ENCODE data around the gene ZBTB12.
"Not testable (repeated sequence)": the region's sequence is repeated elsewhere in the genome, so short reads cannot be mapped to it uniquely, and the experiment has no call there.

ZBTB12 gene, protein sequence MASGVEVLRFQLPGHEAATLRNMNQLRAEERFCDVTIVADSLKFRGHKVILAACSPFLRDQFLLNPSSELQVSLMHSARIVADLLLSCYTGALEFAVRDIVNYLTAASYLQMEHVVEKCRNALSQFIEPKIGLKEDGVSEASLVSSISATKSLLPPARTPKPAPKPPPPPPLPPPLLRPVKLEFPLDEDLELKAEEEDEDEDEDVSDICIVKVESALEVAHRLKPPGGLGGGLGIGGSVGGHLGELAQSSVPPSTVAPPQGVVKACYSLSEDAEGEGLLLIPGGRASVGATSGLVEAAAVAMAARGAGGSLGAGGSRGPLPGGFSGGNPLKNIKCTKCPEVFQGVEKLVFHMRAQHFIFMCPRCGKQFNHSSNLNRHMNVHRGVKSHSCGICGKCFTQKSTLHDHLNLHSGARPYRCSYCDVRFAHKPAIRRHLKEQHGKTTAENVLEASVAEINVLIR

DNA sequence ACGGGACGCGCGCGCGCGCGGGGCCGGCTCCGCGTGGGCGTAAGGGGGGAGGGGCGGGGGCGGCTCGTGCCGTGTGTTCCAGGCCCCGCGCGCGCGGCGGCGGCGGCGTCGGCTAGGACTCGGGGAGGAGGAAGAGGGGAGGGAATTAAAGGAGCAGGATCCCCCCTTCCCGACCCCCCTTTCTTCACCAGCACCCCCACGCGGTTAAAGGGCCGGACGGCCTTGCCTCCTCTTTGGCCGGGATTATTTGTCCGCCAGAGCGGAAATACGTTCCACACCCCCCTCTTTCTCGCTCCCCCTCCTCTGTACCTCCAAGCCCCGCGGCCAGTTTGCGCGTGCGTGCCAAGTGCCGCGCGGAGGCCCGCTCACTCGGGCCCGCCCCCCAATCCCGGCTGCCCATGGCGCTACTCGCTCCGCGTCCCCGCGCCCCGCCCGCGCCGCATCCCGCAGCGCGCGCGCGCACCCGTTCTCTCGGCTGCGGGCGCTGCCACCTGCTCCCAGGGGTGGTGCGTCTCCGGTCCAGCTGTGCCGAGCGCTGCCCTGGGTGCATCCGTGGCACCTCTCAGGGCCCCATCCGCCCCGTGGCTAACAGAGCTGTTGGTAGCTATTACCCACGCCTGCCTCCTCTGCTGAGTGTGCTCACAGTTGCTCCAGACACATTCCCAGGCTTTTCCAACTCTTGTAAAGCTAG, at the start of gene ZBTB12:
TSS of gene ZBTB12 (minus strand) at position 134 of the 691 bp plus-strand sequence. CDS start 781 bp downstream, outside the sequence.
- DNase-seq, result peak; percentile 99

DNA sequence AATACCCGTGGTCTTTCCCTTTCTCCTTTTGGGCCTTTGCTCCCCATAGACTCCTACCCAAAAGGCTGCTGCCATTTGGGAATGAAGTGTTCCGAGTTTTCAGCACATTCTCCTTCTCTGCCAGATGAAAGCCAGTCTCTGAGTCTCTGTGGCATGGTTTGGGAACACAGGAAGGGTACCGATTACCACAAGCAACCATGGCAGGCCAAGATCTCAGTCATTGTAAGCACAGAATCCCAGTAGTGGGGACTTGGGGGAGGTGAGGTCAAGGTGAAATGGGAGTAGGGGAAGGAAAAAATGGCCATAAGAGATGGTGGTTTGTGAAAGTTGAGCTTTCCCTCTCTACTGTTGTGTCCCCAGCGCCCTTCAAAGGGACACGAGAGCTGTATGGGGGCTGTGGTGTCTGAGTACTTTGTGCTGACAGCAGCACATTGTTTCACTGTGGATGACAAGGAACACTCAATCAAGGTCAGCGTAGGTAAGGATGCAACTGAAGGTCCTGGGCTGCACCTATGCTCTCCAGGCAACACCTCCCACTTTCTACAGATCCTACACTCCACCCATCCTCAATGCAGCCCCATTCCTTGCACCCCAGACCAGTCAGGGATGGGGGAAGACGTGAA, 48.2 kb upstream of the ZBTB12 start:
- DNase-seq, result no peak

DNA sequence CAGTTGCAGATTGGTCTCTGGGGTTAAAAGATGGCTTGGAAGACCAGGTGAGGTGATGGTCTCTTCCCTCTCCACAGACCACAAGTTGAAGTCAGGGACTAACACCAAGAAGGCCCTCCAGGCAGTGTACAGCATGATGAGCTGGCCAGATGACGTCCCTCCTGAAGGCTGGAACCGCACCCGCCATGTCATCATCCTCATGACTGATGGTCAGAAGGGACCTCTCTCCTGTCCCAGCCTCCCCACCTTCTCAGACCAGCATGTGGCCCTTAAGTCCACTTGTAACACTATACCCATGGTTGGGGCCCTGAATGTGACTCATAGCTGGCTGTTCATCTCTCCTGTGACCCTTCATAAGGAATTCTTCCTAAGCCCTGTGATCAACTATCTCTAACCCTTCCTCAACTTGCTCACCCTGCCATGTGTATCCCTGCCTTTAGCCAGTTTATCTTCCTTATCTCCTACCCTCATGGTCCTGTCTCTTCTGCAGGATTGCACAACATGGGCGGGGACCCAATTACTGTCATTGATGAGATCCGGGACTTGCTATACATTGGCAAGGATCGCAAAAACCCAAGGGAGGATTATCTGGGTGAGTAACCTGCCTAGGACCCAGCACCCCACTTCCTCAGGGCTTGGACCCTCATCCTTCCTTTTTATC, 47.0 kb upstream of the ZBTB12 start:
- DNase-seq, result no peak

DNA sequence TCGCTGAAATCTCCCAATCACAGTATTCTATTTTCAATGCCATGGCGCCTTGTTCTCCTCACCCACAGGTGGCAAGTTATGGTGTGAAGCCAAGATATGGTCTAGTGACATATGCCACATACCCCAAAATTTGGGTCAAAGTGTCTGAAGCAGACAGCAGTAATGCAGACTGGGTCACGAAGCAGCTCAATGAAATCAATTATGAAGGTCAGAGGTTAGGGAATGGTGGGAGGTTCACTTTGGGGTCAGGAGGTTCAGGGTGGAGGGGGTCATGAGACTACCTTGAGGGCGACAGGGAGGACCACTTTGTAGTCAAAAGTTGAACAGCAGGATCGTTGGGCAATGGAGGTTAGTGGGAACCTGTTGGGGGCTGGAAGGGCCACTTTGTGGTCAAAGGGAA, 46.4 kb upstream of the ZBTB12 start:
- DNase-seq, result no peak

DNA sequence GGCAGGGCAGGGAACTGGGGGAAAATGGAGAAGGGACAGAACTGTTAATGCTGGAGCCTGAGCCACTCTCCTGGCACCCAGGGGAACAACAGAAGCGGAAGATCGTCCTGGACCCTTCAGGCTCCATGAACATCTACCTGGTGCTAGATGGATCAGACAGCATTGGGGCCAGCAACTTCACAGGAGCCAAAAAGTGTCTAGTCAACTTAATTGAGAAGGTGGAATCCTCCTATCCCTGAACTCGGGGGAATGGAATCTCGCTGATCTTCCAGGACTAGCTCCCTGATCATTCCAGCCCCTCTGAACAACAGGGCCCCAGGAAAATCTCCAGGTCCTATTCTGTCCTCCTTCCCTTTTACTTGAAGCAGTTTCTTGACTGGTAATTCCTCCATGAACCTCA, 46.0 kb upstream of the ZBTB12 start:
- no peak for DNase-seq

DNA sequence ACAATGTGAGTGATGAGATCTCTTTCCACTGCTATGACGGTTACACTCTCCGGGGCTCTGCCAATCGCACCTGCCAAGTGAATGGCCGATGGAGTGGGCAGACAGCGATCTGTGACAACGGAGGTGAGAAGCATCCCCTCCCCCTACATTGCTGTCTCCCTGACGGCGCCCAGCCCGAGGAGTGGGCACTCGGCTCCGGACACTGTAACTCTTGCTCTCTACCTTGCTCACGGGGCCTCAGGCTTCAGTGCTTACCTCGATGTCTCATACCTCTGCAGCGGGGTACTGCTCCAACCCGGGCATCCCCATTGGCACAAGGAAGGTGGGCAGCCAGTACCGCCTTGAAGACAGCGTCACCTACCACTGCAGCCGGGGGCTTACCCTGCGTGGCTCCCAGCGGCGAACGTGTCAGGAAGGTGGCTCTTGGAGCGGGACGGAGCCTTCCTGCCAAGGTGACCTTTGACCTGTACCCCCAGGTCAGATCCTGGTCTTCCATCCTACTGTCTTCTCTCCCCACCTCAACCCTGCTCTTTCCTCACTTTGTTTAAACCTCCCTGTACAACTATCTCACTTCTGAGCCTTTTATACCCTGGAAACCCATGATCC, 45.3 kb upstream of the ZBTB12 start:
- DNase-seq, result no peak

DNA sequence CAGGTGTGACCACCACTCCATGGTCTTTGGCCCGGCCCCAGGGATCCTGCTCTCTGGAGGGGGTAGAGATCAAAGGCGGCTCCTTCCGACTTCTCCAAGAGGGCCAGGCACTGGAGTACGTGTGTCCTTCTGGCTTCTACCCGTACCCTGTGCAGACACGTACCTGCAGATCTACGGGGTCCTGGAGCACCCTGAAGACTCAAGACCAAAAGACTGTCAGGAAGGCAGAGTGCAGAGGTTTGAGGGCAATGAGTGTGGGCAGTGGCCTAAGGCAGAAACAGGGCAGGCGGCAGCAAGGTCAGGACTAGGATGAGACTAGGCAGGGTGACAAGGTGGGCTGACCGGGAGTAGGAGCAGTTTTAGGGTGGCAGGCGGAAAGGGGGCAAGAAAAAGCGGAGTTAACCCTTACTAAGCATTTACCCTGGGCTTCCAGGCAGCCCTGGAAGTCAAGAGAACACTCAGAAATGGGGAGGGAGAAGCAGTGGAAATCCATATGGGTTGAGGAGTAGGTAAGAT, 44.5 kb upstream of the ZBTB12 start:
- no peak for DNase-seq

DNA sequence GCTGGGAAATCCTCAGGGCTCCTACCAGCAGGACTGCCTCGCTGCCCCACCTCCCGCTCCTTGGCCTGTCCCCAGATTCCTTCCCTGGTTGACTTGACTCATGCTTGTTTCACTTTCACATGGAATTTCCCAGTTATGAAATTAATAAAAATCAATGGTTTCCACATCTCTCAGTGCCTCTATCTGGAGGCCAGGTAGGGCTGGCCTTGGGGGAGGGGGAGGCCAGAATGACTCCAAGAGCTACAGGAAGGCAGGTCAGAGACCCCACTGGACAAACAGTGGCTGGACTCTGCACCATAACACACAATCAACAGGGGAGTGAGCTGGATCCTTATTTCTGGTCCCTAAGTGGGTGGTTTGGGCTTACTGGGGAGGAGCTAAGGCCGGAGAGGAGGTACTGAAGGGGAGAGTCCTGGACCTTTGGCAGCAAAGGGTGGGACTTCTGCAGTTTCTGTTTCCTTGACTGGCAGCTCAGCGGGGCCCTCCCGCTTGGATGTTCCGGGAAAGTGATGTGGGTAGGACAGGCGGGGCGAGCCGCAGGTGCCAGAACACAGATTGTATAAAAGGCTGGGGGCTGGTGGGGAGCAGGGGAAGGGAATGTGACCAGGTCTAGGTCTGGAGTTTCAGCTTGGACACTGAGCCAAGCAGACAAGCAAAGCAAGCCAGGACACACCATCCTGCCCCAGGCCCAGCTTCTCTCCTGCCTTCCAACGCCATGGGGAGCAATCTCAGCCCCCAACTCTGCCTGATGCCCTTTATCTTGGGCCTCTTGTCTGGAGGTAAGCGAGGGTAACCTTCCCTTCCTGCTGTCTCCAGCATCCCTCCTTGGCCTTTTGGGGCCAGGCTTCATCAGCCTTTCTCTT, 43.9 kb upstream of the ZBTB12 start, which contains the start of gene CFB:
TSS of gene CFB (plus strand) at position 589 of the 863 bp plus-strand sequence. CDS start at position 716, 127 bp downstream.
- DNase-seq, result peak; percentile 19

DNA sequence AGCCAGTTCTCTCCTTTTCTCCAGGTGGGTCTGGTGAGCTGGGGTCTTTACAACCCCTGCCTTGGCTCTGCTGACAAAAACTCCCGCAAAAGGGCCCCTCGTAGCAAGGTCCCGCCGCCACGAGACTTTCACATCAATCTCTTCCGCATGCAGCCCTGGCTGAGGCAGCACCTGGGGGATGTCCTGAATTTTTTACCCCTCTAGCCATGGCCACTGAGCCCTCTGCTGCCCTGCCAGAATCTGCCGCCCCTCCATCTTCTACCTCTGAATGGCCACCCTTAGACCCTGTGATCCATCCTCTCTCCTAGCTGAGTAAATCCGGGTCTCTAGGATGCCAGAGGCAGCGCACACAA, 43.2 kb upstream of the ZBTB12 start:
- DNase-seq, result no peak

DNA sequence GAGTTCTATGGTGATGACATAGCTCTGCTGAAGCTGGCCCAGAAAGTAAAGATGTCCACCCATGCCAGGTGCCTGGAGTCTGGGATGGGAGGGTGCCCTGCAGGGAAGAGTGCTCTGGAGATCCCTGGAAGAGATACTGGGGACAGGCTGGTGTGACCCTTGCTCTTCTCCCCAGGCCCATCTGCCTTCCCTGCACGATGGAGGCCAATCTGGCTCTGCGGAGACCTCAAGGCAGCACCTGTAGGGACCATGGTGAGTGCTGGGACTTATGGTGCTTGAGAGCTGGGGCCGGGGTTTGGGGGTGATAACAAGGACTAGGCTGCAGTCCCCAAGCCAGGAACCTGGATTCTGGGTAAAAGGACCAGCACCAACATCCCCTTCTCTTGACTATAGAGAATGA, 41.9 kb upstream of the ZBTB12 start:
- no peak for DNase-seq

DNA sequence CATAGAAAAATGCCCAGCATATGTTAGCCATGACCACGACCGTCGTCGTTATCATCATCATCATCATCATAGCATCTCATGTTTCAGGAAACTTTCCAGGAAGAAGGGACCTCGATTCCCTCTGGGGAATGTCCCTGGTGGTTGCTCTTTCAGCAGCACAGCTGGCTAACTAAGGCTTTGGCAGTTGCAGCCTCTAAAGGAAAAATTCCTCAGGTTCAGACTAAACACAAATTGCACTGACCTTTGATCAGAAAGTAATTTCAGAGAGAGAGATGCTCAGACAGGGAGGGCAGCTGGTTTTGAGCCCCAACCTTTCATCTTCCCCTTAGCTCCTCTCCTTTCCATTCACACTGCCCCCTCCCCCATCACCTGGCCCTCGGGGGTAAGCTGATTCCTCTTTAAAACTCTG, 38.4 kb upstream of the ZBTB12 start:
- no peak for DNase-seq

DNA sequence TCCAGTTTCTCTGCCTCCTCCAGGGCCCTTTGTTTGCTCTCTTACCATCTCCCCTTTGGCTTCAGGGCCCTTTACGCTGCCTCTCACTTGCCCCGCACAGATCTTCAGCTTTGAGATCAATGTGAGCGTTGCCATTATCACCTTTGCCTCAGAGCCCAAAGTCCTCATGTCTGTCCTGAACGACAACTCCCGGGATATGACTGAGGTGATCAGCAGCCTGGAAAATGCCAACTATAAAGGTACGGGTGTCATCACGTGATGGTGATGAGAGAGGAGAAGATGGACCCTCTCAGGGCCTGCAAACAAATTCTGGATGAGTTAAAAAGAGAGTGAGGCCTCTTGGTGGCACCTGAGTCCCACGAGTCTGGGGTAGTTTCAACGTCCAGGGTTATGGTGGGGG, 33.9 kb upstream of the ZBTB12 start:
- no peak for DNase-seq

DNA sequence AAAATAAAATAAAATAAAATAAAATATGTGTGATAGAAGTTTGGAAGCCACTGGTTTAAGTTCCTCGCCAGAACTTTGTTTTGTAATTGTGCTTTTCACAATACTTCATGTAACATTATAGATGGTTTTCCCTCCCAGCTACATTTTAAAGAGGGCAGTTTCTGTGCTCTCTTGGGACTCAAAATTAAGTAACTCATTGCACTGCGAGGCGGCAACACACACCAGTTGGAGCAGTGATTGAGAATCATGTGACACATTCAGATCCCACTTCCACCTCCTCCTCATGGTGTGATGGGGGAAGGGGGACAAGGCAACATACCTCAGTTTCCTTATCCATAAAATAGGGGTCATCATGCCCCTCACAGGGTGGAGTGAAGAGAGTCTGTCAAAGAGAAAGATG, 33.1 kb upstream of the ZBTB12 start:
- no peak for DNase-seq

DNA sequence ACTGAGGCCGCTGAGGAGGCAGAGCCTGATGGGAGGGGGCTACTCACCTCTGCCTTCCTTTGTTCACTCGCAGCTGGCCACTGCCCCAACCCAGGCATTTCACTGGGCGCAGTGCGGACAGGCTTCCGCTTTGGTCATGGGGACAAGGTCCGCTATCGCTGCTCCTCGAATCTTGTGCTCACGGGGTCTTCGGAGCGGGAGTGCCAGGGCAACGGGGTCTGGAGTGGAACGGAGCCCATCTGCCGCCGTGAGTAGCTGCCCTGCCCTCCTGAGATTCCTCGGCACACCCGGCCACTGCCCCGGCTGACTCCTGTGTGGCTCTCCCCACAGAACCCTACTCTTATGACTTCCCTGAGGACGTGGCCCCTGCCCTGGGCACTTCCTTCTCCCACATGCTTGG, 31.7 kb upstream of the ZBTB12 start:
- no peak for DNase-seq

DNA sequence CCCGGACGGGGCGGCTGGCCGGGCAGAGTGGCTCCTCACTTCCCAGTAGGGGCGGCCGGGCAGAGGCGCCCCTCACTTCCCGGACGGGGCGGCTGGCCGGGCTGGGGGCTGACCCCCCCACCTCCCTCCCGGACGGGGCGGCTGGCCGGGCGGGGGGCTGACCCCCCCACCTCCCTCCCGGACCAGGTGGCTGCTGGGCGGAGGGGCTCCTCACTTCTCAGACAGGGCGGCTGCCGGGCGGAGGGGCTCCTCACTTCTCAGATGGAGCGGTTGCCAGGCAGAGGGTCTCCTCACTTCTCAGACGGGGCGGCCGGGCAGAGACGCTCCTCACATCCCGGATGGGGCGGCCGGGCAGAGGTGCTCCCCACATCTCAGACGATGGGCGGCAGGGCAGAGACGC, 30.3 kb upstream of the ZBTB12 start:
- not testable (repeated sequence) for DNase-seq

DNA sequence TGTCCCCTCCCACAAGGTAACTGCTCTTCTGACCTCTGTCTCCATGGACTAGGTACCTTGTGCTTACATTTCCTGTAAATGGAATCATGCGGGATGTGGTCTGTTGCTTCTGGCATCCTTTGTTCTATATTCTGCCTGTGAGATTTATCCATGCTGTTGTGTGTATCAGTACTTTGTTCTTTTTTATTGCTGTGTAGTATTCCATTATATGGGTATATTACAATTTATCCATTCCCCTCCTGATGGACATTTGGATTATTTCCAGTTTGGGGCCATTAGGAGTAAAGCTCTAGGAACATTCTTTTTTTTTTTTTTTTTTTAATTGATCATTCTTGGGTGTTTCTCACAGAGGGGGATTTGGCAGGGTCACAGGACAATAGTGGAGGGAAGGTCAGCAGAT, 29.1 kb upstream of the ZBTB12 start:
- DNase-seq, result no peak

DNA sequence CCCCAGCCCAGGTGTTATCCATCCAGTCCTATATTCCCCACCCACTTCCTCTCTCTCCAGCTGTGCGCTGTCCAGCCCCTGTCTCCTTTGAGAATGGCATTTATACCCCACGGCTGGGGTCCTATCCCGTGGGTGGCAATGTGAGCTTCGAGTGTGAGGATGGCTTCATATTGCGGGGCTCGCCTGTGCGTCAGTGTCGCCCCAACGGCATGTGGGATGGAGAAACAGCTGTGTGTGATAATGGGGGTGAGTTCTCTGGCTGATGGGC, 26.7 kb upstream of the ZBTB12 start:
- DNase-seq, result no peak

DNA sequence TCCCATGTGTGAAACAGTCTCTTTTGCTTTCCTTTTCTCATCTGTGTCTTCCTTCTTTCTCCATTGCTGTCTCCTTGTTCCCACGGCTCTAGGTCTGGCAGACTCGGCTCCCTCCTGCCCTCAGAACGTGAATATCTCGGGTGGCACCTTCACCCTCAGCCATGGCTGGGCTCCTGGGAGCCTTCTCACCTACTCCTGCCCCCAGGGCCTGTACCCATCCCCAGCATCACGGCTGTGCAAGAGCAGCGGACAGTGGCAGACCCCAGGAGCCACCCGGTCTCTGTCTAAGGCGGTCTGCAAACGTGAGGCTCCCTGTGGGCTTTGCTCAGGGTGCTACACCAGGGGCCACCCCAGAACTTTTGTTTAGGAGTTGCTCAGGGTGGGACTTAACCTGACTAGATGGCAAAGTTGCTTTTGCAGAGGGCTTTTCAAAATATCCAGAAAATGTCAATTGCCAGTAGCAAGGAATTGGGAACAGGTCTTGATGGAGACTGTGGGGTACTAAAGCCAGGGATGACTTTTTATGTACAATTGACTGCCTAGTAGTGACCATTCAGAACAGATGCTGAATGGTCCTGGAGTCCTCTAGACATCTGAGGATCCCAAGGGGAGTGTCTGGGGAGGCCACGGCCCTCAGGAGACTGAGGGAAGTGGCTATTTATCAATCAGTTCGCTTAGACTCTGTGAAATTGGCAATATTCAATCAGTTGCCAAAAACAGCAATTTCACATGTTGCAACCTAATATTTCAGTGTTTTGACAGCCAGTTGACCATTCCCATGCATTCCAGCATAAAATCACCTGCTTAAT, 26.2 kb upstream of the ZBTB12 start:
- no peak for DNase-seq

DNA sequence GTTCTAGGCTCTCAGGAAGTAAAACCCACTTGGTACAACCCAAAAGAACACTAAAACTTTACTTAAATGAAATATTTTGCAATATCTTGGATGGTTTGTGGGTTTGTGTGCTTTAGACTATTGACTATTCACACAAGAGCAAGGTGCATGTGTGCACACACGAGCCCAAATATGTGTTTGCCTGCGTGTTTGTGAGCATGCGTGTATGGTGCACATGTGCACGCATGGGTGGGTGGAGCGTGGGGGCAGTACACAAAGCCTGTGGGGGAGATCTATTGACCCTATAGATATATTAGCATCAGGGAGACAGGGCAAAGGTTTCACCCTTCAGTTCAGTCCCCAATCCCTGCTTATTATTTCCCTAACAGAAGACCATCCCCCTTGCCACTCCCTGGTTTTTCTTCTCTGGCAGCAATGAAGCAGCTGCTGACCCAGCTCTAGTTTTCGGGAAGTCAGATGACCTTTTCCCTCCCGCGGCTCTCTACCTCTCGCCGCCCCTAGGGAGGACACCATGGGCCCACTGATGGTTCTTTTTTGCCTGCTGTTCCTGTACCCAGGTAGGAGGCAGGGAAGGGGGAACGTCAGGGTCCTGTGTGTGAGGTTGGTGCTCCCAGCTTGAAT, 25.5 kb upstream of the ZBTB12 start, which contains the start of gene C2:
TSS of gene C2 (plus strand) at position 476 of the 621 bp plus-strand sequence. CDS start at position 512, 36 bp downstream.
- DNase-seq, result no peak

DNA sequence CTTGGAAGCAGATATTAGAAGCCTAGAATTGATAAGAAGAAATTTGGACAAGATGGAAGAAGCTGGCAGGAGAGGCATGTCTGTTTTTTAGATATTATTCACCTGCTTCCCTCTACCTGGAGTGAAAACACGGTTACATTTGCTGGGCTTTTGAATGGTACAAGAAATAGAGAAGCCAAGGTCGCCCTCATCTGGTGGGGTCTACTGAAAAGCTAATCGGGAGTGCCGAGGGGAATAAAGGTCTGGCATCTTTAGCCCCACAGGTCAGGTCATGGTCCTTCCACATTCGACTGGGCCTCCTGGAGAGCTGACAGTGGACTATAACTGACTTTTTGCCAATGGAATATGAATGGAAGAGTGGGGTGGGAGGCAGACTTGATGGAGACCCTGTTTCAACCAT, 21.1 kb upstream of the ZBTB12 start:
- DNase-seq, result no peak

Measured in eye (tissue), 1 donor.